HG03025 (cell line): ENCODE data around the gene SLC2A13.
"Not testable (repeated sequence)": the region's sequence is repeated elsewhere in the genome, so short reads cannot be mapped to it uniquely, and the experiment has no call there.

Source experiments
- ATAC-seq: cut with Tn5 transposase; IDR thresholded peaks from one replicate; pipeline ENCODE4 v1.9.1; 2021; ENCODE audit warnings: mild to moderate bottlenecking, moderate library complexity; ENCODE audit not compliant: unreplicated experiment, low FRiP score

The SLC2A13 gene

DNA sequence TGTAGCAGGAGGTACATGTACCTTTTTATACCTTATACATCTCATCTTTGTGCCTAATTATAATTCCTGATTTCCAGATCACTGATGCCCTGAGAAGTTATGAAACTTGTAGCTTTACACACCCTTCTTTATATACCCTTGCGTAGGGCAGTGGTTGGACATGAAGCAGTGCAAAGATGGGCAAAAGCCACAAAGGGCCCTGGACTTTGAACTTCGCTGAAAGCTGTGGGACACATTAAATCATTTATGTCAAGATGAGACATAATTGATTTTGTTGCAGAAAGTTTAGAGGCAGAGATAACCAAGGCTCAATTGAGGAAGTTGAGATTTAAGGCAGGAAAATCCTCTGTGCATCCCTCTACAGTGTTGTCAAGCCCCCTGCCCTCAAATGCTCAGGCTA lies 170.0 kb downstream of the SLC2A13 start:
- no peak for ATAC-seq

DNA sequence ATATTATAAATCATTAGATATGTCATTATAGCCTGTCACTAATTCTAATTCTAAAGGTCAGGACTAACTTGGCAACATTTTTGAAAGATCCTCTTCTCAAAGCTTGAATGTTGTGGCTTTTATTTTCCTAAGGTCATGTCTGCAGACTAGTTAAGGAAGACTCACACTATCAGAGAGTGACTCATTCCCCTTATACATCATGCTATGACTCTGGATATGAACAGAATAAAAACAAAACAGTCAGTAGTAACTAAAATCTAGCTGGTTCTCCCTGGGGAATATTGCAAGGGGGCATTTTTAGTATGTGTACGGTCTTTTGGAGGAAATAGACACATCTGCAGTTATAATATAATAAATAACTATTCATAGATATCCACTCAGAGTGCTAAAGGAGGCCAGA lies 170.6 kb downstream of the SLC2A13 start:
- no peak for ATAC-seq

DNA sequence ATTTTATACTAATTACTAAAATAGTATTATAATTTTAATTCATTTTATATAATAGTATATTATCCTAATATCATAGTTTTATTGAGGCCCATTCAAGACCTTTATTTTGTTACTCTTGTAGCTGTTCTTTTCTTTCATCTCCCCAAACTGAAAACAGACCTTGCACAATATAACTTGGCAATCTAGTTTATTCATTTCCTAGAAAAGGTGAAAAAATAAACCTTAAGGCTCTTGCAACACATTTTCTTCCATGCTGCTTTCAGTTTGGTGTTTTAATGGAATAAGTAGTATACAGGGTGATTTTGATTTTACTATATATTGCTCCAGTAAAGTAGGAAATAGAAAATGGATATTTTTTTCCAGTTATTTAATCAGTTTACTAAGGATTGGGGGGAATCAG lies 174.0 kb downstream of the SLC2A13 start:
- ATAC-seq: no peak

DNA sequence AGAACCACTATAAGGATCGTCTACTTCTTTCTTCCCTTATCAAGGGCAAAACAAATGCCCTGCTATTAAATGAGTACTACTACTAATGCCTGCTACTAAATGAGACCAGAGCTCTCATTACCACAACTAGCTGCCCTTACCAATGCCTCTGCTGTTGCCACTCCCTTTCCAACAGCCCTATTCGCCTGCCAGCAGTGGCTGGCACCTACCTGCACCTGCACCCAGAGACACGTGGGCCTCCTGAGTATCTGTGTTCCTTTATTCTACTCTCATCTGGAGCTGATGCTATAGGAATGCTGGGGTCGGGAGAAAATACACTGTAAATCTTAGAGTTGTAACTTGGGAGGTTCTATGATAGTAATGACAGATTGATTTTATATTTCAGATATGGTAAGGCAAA lies 174.7 kb downstream of the SLC2A13 start:
- no peak for ATAC-seq

DNA sequence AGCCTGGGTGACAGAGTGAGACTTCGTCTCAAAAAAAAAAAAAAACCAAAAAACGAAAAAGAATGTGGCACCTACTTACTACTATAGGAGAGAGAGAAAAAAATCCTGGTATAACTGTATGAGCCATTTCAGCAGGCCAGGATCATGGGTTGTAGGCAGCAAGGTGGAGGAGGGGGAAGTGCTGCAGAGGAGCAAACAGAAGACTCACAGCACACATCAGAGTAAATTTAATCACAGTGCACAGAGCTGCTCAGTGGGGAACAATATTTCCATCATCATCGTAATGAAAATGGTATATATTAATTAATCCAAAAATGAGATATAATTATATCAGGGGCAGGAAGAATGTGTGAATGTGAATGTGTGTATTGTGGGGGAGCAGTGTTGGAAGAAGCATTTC lies 175.8 kb downstream of the SLC2A13 start:
- no peak for ATAC-seq

DNA sequence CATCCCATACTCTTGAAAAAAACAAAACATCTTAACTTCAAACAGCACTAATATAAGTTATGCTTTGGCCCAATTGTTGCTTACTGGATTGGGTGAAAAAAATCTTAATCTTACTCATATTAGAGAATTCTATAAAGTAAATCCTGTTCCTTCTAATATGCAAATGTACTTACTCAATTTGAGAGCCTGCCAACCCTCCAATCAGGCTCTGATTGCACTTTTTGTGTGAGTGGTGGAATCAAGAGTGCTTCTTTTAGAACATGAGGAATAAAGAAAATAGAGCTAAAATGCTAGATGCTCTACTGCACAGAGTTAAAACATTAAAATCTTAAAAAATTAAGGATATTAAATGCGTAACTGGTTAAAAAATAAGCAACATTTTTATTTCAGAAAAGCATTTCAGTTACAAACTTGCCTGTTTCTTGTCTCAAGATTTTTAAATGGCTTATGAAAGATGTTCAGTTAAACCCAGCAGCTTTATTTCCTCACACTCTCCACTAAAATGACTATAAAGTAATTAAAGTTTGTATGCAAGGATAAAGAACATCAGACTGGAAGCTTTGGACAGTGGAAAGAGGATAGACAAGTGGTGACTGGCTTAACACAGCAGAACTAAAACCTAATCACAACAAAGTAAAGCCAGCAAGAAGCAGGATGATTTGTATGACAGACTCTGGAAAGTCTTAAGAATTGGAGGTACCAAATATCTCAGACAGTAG lies 177.5 kb downstream of the SLC2A13 start:
- ATAC-seq: no peak

DNA sequence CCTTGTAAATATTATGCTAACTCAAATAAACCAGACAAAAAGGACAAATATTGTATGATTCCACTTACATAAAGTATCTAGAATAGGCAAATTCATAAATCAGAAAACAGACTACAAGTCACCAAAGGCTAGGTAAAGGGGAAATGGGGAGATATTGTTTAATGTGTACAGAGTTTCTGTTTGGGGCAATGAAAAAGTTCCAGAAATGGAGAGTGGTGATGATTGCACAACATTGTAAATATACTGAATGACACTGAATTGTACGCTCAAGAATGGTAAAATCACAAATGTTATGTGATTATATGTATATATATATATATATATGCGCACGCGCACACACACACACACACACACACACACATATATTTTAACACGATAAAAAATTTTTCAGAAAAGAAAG lies 182.5 kb downstream of the SLC2A13 start:
- no peak for ATAC-seq

DNA sequence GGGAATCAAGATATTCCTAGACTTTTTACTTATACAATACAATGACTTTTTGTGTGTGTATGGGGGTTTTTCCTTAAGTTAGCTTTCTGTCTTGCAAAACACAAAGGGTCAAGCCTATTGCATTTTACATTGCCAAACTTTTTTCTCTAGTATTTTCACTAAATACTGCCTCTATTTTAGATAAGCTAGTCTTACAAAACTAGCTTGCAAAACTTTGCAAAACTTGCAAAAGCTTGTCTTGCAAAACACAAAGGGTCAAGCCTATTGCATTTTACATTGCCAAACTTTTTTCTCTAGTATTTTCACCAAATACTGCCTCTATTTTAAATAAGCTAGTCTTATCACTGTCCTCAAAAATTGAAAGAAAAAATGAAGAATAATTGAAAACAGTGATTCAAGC lies 183.3 kb downstream of the SLC2A13 start:
- not testable (repeated sequence) for ATAC-seq

DNA sequence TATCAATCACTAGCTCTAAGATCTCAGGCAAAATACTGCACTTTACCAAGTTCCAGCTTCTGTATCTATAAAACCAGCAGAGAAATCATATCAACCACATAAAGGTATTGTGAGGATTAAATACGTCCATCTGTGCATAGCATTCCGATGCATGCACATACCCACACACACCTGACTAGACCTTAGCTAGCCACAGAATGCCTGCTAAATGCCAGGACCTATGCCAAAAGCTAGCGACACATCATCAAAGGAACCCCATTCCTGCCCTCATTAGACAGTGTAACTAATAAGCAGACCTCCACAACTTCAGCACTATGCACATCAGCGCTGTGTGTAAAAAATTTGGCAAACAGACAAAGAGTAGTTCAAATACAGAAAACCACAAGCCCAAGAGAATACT lies 185.2 kb downstream of the SLC2A13 start:
- ATAC-seq: no peak

DNA sequence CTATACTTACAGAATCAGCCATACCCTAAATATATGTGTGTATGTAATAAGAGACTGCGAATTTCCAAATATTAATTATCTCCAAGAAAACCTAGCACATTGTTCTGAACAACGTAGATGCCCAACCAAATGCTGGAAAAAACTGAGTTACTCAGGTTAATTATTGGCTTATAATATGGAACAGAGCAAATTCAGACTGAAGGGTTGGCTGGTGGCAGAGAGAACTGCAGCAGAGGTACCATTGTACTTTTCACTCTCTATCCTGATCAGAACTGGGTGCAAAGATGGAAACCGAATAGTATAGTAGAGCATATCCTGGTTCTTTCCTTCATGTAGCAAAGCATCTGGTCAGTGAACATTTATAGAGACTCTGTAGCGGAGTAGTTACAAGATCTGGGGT lies 185.7 kb downstream of the SLC2A13 start:
- ATAC-seq: no peak

DNA sequence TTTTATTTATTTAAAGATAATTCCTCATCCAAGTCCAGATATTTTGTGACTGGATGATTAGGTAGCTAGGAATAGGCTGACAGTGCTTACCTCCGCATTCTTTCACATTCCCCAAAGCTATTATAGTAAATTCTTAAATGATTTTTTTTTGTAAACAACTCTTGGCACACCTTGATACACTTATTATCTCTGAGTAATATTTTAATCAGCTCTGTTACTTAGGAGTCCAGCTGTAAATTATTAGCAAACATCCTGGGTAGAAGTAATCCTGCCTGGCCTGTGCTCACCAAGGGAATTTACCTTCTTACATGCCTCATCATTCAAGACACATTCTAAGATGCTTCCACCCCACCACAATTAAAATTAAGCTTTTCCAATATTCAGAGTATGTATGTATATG lies 186.1 kb downstream of the SLC2A13 start:
- no peak for ATAC-seq

DNA sequence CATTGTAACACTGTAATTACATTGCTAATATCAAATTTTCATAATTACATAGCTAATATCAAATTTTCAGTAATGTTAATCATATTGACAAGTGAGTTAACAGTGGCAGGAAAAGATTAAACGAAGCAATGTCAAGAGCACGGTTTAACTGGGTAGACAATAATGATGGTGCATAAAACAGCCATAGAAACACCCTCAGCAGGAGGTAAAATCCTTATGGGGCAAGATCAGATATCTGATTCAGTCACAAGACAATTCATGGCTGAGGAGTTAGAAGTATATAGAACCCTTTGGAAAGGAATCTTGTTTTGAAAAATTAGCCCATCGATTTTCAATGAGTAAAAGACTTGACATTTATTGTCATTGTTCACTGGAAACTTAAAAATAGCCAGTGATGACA lies 190.6 kb downstream of the SLC2A13 start:
- no peak for ATAC-seq

DNA sequence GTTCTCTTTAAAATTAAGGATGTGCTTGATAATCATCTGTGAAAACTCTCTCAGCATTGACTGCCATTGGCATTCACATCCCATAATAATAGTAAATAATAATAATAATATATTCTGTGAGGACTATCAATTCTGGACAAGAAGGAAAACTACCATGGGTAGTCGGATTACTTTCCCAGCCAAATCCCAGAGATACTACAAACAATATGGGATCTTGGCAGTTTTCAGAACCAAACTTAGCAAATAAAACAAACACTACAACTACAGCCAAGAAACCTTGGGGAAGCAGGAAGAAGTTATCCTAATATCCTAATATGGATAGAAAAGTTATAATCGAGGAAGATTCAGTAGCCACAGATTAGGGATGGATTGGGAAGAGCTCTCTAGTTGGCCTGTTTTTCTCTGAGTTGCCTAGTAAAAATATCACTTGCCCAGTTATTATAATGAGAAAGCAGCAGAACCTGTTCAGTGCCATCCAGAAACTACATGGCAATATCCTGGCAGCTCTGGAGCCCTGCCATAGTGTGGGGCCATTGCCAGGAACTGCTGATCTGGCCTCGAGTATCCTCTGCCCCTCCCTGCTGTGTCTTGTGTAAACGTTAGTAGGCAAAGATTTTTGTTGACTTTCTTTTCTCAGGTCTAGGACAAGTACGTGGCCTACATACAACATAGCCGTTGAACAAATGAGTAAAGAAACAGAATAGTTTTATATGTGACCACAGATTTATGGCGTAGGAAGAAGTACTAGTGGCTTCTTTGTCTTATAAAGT lies 193.5 kb downstream of the SLC2A13 start:
- no peak for ATAC-seq

DNA sequence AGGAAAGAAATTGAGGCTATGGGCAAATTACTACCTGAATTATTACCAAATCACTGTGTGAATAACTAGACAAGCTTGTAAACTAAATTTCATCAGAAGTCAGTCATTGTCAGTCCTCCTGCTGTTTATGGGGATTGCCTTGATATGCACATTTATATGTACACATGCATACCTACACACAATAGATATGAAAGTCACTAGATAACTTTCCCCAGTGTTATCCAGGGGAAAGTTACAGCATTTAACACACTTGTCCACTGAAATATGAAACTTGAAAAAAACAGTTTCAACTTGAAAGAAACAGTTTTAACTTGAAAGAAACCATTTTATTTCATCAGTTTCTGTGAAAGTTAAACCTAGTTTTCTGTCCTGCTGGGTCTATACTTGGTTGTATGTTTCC lies 199.6 kb downstream of the SLC2A13 start:
- ATAC-seq: no peak

DNA sequence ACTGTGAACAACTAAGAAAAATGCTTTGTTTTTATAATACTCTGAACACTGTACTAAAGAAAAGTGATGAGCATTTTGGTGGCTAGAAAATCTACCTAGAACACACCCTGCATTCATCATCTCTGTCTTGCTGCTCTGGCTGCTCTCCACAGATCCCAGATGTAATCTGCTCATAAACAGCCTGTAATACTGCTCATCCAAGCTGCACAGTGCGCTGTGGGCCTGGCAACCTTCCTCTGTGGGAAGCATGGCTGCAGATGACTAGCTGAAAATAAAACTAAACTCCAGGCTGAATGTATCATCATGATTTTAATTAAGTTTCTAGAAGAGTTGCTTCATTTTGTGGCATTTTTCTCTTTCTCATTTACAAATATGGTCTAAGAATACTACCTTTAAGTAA lies 200.7 kb downstream of the SLC2A13 start:
- ATAC-seq: no peak

DNA sequence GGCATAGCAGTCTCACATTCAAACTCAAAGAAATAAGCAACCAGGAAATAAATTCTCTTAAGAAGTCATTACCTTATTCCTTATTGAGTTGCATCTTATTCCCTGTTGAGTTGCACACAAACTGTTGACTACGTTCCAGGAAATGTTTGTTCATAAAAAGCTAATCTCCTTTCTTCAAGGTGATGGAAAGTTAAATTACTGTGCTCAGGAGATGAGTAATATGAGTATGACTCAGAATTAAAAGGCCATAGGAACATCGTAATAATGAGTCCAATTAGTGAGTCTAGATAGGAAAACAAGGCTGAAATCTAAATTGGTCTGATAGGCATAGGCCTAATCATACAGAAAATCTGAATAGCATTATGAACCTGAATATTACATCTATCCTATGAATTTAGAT lies 203.1 kb downstream of the SLC2A13 start:
- no peak for ATAC-seq

DNA sequence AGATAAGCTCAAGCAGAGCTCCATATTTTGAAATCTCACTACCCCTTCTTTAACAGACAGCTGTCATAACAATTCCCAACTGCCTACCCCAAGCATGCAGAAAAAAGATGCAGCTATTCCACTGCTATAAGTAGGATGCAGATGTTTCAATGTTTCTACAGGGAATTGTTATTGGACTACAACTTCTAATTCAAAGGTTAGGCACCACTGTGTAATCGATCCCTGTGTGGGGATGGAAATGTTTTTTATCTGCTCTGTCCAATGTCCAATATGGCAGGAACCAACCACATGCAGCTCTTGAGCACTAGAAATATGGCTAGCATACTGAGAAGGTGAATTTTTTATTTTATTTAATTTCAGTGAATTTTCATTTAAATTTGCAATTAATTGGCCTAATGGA lies 208.6 kb downstream of the SLC2A13 start:
- ATAC-seq: no peak

DNA sequence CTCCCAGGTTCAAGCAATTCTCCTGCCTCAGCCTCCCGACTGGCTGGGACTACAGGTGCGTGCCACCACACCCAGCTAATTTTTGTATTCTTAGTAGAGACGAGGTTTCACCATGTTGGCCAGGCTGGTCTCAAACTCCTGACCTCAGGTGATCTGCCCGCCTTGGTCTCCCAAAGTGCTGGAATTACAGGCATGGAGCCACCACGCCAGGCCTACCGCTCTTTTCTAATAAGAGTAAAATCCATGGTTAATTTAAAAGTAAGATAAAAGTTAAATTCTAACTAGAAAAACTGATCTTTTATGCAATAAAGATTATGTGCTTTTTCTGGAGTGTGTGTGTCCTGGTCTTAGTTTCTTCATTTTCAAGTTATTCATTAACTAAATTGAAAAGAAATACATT lies 212.5 kb downstream of the SLC2A13 start:
- not testable (repeated sequence) for ATAC-seq

DNA sequence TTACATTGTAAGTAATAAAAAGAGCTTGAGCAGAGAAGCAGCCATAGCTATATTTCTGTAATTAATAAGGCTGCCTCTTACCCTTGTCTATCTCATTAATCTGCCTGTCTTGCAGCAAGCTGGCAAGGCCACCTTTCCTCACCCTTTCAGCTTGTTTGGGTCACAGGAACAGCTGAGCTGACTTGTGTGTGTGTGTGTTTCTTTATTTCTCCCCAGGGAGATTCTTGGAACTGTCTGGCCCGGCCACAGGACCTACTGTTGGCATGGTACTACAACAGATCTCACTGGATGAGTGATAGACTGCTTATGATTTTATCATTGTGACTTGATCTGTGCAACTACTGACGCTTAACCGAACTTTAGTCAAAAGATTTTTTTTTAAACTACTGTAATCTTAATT lies 213.7 kb downstream of the SLC2A13 start:
- no peak for ATAC-seq

DNA sequence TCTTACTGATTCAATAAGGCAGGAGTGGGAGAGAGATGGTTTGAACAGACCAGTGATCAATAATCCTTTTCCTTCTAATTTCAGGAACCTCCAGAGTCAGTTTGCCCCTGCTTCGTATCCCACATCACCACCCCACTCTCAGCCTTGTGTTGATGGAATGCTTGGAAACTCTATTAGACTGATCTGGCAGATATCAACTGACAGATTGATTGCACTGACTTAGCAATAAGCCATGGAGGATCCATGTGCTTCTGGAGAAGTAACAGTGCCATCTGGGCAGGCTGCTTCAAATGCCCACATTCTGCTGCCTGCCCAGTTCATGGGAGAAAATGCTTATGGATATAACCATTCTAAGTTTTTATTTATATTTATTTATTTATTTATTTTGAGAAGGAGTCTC lies 218.0 kb downstream of the SLC2A13 start:
- no peak for ATAC-seq

DNA sequence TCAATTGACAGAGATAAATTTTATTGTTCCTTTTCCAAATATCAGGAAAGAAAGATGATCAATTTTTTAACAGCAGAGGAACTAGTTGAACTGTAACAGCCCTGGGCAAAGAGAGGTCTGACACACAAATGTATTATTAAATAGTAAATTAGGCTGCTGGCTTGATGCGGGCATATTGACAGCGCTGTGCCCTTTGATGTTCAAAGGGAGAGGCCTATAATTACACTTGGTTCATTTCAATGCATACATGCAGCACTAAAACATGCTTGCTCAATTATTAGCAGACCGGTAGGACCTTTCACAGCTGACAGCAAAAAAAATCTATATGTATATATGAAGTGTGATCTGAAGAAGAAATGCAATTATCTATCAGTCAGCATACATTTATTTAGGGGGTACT lies 219.8 kb downstream of the SLC2A13 start:
- no peak for ATAC-seq

DNA sequence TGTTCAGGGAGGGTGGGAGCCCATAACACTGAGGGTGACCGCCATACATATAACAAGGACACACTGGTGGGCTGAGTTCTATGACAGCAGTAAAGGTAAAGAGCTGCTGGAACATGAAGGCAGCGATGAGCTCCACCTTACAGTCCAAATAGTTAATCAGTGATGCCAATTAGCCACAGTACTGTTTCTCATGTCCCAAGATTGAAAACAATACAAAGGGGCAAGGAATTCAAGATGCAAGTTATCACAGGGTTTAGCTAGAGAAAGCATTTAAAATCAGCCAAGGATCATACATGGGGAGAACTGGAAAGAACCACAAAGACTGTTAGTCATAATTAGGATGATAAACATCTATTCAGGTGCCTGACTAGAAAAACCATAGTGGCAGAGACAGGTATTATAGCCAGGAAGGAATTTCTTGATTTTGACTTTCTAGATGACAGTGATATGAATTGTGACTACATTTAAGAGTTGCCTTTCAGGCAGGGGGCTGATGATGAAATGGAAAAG lies 221.2 kb downstream of the SLC2A13 start:
- no peak for ATAC-seq
